HG02870 (cell line): ENCODE results near the gene DRAM2.

Experiments used
- ATAC-seq: cut with Tn5 transposase; IDR thresholded peaks from one replicate; pipeline ENCODE4 v1.9.1; 2021; ENCODE audit warnings: mild to moderate bottlenecking, moderate library complexity; ENCODE audit not compliant: unreplicated experiment

DRAM2 gene

GRCh38 chr1:111139956-111140679 lies at the start of gene DRAM2, which contains the start of gene CEPT1:
Gene DRAM2, minus strand, starts transcription at chr1:111140093. Its CDS starts 8,539 bp downstream, at chr1:111131554.
Gene CEPT1, plus strand, starts transcription at chr1:111140223. Its CDS starts 7,492 bp downstream, at chr1:111147715.
- peak; percentile 43 for ATAC-seq

DNA sequence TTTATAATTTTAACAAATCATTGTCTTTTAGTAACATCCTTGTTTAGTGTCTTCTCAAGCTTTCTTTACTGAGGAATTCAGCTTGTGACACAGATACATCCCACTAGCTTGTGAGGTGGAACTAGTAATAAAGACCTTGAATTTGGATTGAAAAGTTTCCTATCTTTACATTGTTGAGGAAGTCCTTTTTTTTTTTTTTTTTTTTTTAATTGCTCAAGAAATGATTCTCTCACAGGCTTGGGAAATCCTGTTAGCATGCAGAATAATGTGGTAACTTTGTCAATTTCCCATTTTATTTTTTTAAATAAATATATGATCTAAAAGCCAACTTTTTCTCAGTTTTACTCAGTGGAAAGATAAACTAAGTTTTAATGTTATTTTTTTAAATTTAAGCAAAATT lies 44.8 kb upstream of the DRAM2 start:
- ATAC-seq: no peak

DNA sequence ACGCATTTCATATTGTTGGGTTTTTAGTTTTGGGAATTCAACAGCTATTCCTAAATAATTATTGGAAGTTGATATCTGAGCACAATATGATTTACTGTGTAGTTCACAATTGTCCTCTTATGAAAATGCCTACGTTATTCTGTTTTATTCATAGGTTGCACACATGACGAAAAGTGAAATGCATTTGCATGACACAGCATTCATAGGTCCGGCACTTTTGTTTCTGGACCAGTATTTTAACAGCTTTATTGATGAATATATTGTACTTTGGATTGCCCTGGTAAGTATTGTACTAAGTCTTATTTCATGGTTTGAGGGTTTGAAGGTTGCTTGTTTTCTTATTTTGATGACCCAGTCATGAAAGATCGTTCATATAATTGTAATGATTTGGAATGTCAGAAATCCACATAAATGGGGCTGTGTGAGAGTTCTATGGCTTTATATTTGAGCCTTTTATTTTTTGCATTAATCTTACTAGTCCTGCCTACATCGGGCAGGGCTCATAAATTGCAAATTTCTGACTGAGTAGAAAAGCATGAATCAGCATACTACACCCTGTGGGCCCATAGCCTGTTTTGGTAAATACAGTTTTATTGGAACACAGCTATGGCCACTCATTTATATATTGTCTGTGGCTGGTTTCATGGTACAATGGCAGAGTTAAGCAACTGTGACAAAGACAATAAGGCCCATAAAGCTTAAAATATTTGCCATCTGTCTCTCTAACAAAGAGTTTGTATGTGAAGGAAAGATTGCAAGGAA lies 43.6 kb upstream of the DRAM2 start:
- no peak for ATAC-seq

DNA sequence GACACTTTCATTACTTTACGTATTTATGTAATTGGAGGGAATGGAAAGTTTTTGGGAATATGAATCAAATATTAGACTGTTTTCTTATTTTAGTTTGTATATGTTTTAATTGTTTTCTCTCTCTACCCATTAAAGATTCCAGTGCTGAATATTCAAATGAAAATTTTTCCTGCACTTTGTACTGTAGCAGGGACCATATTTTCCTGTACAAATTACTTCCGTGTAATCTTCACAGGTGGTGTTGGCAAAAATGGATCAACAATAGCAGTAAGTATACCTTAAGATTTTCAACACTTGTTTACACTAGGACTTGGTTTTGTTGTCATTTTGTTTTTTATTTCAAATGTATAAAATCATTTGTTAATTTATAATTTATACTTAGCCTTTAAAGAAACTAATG lies 42.2 kb upstream of the DRAM2 start:
- ATAC-seq: no peak

- no peak for ATAC-seq
Observed at GRCh38 chr1:111179968-111180533, 40.2 kb upstream of the DRAM2 start.

DNA sequence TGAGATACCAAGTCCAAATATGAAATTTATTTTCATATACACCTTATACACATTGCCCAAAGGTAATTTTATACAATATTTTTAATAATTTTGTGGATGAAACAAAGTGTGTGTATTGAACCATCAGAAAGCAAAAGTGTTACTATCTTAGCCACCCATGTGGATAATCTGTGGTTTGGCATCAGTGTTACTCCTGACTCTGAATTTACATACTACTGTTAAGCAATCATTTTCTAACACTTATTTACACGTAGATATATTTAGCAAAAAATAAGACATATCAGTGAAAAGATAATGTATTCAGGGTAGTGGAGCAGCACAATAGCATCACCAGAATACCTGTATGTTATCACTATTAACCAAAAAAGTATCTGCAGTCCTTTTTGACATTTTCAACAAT lies 36.8 kb upstream of the DRAM2 start:
- no peak for ATAC-seq

- no peak for ATAC-seq
Observed at GRCh38 chr1:111175349-111175748, 35.5 kb upstream of the DRAM2 start.

GRCh38 chr1:111174070-111174469 lies 34.2 kb upstream of the DRAM2 start:
- ATAC-seq: peak; percentile 59

DNA sequence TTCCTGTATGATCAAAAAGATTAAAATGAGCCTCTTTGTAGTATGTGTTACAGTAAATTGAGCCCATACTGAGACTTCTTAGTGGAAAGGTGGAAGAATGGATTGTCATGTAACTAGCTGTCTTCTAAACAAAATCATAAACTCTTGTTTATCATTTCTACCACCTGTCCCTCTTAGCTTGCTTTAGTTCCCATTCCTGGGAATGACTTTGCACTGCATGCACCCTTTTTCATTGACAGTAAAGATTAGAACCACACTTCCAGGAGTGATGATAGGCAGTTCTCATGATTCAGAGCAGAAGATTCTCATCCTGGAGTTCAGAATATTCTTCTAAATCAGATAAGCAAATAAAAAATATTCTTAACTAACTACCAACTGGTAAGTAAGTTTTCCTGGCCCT lies 32.6 kb upstream of the DRAM2 start:
- no peak for ATAC-seq

DNA sequence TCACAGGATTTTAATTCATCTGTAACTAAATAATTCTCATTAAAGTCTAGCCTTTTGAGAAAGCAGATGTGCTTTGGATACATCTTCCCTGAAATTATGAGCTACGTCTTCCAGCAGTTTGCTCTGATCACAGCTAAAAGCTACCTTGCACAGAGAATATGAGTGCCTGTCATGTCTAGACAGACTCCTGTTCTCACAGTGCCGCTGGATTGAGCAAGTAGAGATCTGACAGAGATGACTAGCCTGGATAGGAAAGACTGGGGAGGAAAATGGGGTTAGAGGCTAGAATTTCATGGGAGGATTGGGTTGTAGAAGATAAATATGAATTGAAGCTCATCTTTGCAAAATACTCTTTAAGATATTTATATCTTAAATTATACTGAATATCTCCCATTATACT lies 24.3 kb upstream of the DRAM2 start:
- no peak for ATAC-seq

- no peak for ATAC-seq
Observed at GRCh38 chr1:111163363-111163762, 23.5 kb upstream of the DRAM2 start.

- no peak for ATAC-seq
Observed at GRCh38 chr1:111162488-111162880, 22.6 kb upstream of the DRAM2 start.

GRCh38 chr1:111161843-111162487 lies 22.1 kb upstream of the DRAM2 start:
- no peak for ATAC-seq

- ATAC-seq: no peak
Observed at GRCh38 chr1:111157431-111157830, 17.5 kb upstream of the DRAM2 start.

DNA sequence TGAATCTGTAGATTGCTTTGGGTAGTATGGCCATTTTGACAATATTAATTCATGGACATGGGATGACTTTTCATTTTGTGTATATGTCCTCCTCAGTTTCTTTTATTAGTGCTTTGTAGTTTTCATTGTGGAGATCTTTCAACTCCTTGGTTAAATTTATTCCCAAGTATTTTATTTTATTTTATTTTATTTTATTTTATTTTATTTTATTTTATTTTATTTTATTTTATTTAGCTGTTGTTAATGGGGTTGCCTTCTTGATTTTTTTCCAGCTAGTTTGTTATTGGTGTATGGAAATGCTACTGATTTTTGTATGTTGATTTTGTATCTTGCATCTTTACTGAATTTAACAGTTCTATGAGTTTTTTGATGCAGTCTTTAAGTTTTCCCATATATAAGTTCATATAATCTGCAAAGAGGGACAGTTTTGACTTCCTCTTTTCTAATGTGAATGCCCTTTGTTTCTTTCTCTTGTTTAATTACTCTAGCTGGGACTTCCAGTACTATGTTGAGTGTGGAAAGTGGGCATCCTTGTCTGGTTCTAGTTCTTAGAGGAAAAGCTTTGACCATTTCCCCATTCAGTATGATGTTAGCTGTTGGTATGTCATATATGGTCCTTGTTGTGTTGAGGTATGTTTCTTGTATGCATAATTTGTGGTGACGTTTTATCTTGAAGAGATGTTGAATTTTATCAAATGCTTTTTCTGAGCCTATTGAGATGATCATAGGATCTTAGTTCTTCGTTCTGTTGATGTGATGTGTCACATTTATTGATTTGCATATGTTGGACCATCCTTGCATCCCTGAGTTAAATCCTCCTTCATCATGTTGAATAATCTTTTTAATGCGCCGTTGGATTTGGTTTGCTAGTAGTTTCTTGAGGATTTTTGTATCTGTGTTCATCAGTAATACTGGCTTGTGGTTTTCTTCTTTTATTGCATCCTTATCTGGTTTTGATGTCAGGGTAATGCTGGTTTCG lies 14.4 kb upstream of the DRAM2 start:
- ATAC-seq: no peak

DNA sequence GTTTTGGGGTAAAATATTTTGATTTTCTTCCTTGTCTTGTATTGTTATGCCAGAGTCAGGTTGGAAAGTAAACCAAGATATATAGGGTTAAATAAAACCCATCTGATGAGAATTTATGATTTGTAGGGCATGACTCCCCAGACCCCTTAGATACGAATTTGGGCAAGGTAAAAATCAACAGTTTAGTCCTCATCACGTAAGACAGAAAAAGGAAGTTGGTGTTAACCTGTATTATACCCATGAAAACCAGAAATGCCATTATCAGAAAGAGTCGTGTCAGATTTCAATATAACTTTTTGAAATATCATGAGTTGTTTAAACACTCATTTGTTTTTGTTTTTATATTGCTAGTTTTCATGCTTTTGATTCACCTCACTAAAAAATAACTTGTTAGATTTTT lies 11.9 kb upstream of the DRAM2 start:
- ATAC-seq: no peak

GRCh38 chr1:111148376-111148881 lies 8.5 kb upstream of the DRAM2 start:
- ATAC-seq: no peak

- ATAC-seq: no peak
Observed at GRCh38 chr1:111147948-111148347, 8.1 kb upstream of the DRAM2 start.

- ATAC-seq: no peak
Observed at GRCh38 chr1:111145963-111146768, 6.3 kb upstream of the DRAM2 start.
